ENCODE data around the gene CTSZ.
"Not testable (repeated sequence)": the region's sequence is repeated elsewhere in the genome, so short reads cannot be mapped to it uniquely, and the experiment has no call there.

Gene CTSZ

GRCh38 chr20:59044295-59044694 is 37.2 kb upstream of the CTSZ start:
- TF ChIP-seq Cebpa-rat (IDR thresholded peaks at IDR 0.05): no peak
- no peak overlapping the region for H3K9ac ChIP-seq
- H4K20me1 ChIP-seq: peaks cover 11 to 24% (median 21%) of the 10 kb centered on the region in 11 experiments; a peak in 18 of 22 replicates
- H3K27ac ChIP-seq: no peak overlapping the region
- H3K4me2 ChIP-seq: peak overlapping the region in 9 of 11 experiments; percentile 39 to 90 (median 83); a peak in 17 of 22 replicates
- peaks cover 11 to 23% (median 17%) of the 10 kb centered on the region in 11 experiments; a peak in 18 of 22 replicates for H3K36me3 ChIP-seq
- H3K9me3 ChIP-seq (replicated peaks in 1 of 11): 0 out of 22 replicates have a peak, but pooled peaks cover 0 to 3% (median 0%) of the 10 kb centered on the region in 11 experiments
- no peaks in the 10 kb centered on the region for H3K27me3 ChIP-seq
- H3K4me3 ChIP-seq: no peak overlapping the region
- H3K4me1 ChIP-seq: peaks cover 36 to 52% (median 45%) of the 10 kb centered on the region in 10 experiments

GRCh38 chr20:59043698-59044097 is 36.6 kb upstream of the CTSZ start:
- Histone ChIP-seq H3K4me3 (no peak overlapping the region), H3K27me3 (no peaks in the 10 kb centered on the region), H3K4me2 (peak overlapping the region in 10 of 11 experiments; percentile 79 to 90 (median 83); a peak in 21 of 22 replicates), H3K27ac (0 out of 22 replicates have a peak overlapping the region, but pooled peaks of 1 of the 11 experiments have one; percentile 73), H3K4me1 (peaks cover 39 to 55% (median 46%) of the 10 kb centered on the region in 10 experiments), H3K36me3 (peaks cover 11 to 28% (median 19%) of the 10 kb centered on the region in 11 experiments; a peak in 19 of 22 replicates), H4K20me1 (peaks cover 11 to 30% (median 26%) of the 10 kb centered on the region in 11 experiments; a peak in 18 of 22 replicates), H3K9me3 (replicated peaks in 1 of 11) (0 out of 22 replicates have a peak, but pooled peaks cover 0 to 3% (median 0%) of the 10 kb centered on the region in 11 experiments), H3K9ac (no peak overlapping the region)
- no peak for TF ChIP-seq Cebpa-rat (IDR thresholded peaks at IDR 0.05)

- no peak for TF ChIP-seq Cebpa-rat (IDR thresholded peaks at IDR 0.05)
- peak overlapping the region; percentile 79 to 93 (median 88) for H3K4me2 ChIP-seq
- 0 out of 22 replicates have a peak, but pooled peaks cover 0 to 3% (median 0%) of the 10 kb centered on the region in 11 experiments for H3K9me3 ChIP-seq (replicated peaks in 1 of 11)
- H3K9ac ChIP-seq: peak overlapping the region; percentile 82 to 95 (median 88)
- peak overlapping the region; percentile 86 to 96 (median 90); a peak in 21 of 22 replicates for H3K27ac ChIP-seq
- H4K20me1 ChIP-seq: peaks cover 15 to 37% (median 33%) of the 10 kb centered on the region in 11 experiments; a peak in 18 of 22 replicates
- peaks cover 39 to 53% (median 48%) of the 10 kb centered on the region in 10 experiments for H3K4me1 ChIP-seq
- H3K4me3 ChIP-seq: peak overlapping the region; percentile 70 to 95 (median 88)
- no peaks in the 10 kb centered on the region for H3K27me3 ChIP-seq
- H3K36me3 ChIP-seq: peaks cover 17 to 35% (median 26%) of the 10 kb centered on the region in 11 experiments
Measured at GRCh38 chr20:59042796-59043631, 36.0 kb upstream of the CTSZ start.

GRCh38 chr20:59042151-59042795 is 35.2 kb upstream of the CTSZ start, which contains the start of gene PRELID3B:
PRELID3B (minus strand) TSS chr20:59042786; CDS start chr20:59042730, 56 bp downstream.
- H3K27ac ChIP-seq: peak within 1 kb of the TSS; percentile 86 to 96 (median 90)
- TF ChIP-seq Cebpa-rat (IDR thresholded peaks at IDR 0.05): no peak
- H3K4me3 ChIP-seq: peak within 1 kb of the TSS; percentile 70 to 95 (median 88)
- no peaks in the 10 kb centered on the region for H3K27me3 ChIP-seq
- peaks cover 24 to 42% (median 33%) of the 10 kb centered on the region in 11 experiments for H3K36me3 ChIP-seq
- peaks cover 15 to 44% (median 39%) of the 10 kb centered on the region in 11 experiments; a peak in 19 of 22 replicates for H4K20me1 ChIP-seq
- H3K4me1 ChIP-seq: peaks cover 39 to 53% (median 48%) of the 10 kb centered on the region in 10 experiments
- peak within 1 kb of the TSS; percentile 82 to 94 (median 89) for H3K4me2 ChIP-seq
- H3K9ac ChIP-seq: peak within 1 kb of the TSS; percentile 82 to 95 (median 88)
- H3K9me3 ChIP-seq (replicated peaks in 1 of 11): 0 out of 22 replicates have a peak, but pooled peaks cover 0 to 3% (median 0%) of the 10 kb centered on the region in 11 experiments

GRCh38 chr20:59041487-59041886 is 34.4 kb upstream of the CTSZ start:
- Histone ChIP-seq H3K36me3 (peaks cover 32 to 50% (median 40%) of the 10 kb centered on the region in 11 experiments), H3K4me2 (peak overlapping the region; percentile 82 to 94 (median 89)), H3K9ac (peak overlapping the region; percentile 82 to 95 (median 88)), H4K20me1 (peaks cover 15 to 51% (median 45%) of the 10 kb centered on the region in 11 experiments; a peak in 19 of 22 replicates), H3K4me1 (peaks cover 39 to 53% (median 48%) of the 10 kb centered on the region in 10 experiments), H3K27ac (peak overlapping the region; percentile 86 to 96 (median 90); a peak in 20 of 22 replicates), H3K4me3 (peak overlapping the region; percentile 70 to 95 (median 88))
- not testable (repeated sequence) for H3K9me3 ChIP-seq (replicated peaks in 1 of 11); H3K27me3 ChIP-seq

- no peaks in the 10 kb centered on the region for H3K27me3 ChIP-seq
- H3K9ac ChIP-seq: peak overlapping the region in 7 of 11 experiments; percentile 38 to 95 (median 86); a peak in 9 of 22 replicates
- no peak overlapping the region for H3K27ac ChIP-seq
- H3K4me2 ChIP-seq: peak overlapping the region; percentile 82 to 94 (median 89)
- peaks cover 39 to 53% (median 48%) of the 10 kb centered on the region in 10 experiments for H3K4me1 ChIP-seq
- peaks cover 15 to 58% (median 45%) of the 10 kb centered on the region in 11 experiments; a peak in 19 of 22 replicates for H4K20me1 ChIP-seq
- peak overlapping the region in 9 of 10 experiments; percentile 70 to 93 (median 88); a peak in 16 of 20 replicates for H3K4me3 ChIP-seq
- peaks cover 40 to 59% (median 48%) of the 10 kb centered on the region in 11 experiments for H3K36me3 ChIP-seq
- 0 out of 22 replicates have a peak, but pooled peaks cover 0 to 3% (median 0%) of the 10 kb centered on the region in 11 experiments for H3K9me3 ChIP-seq (replicated peaks in 1 of 11)
- no peak for TF ChIP-seq Cebpa-rat (IDR thresholded peaks at IDR 0.05)
Measured at GRCh38 chr20:59040667-59041066, 33.6 kb upstream of the CTSZ start.

GRCh38 chr20:59039233-59039632 is 32.2 kb upstream of the CTSZ start:
- 0 out of 22 replicates have a peak, but pooled peaks cover 0 to 3% (median 0%) of the 10 kb centered on the region in 11 experiments for H3K9me3 ChIP-seq (replicated peaks in 1 of 11)
- H3K27ac ChIP-seq: no peak overlapping the region
- H3K4me2 ChIP-seq: peak overlapping the region; percentile 82 to 94 (median 89); a peak in 18 of 22 replicates
- peak overlapping the region in 1 of 11 experiments; percentile 17; a peak in 1 of 22 replicates for H3K9ac ChIP-seq
- no peaks in the 10 kb centered on the region for H3K27me3 ChIP-seq
- peaks cover 36 to 49% (median 43%) of the 10 kb centered on the region in 10 experiments for H3K4me1 ChIP-seq
- H3K36me3 ChIP-seq: peaks cover 55 to 73% (median 63%) of the 10 kb centered on the region in 11 experiments
- no peak overlapping the region for H3K4me3 ChIP-seq
- TF ChIP-seq Cebpa-rat (IDR thresholded peaks at IDR 0.05): no peak
- peaks cover 15 to 58% (median 46%) of the 10 kb centered on the region in 11 experiments; a peak in 19 of 22 replicates for H4K20me1 ChIP-seq

GRCh38 chr20:59037386-59037785 is 30.3 kb upstream of the CTSZ start:
- 0 out of 22 replicates have a peak, but pooled peaks cover 0 to 2% (median 0%) of the 10 kb centered on the region in 11 experiments for H3K9me3 ChIP-seq (replicated peaks in 1 of 11)
- H3K4me2 ChIP-seq: no peak overlapping the region
- no peak overlapping the region for H3K27ac ChIP-seq
- no peak overlapping the region for H3K9ac ChIP-seq
- peaks cover 61 to 82% (median 70%) of the 10 kb centered on the region in 11 experiments for H3K36me3 ChIP-seq
- no peaks in the 10 kb centered on the region for H3K27me3 ChIP-seq
- H4K20me1 ChIP-seq: peaks cover 15 to 58% (median 46%) of the 10 kb centered on the region in 11 experiments; a peak in 19 of 22 replicates
- H3K4me1 ChIP-seq: peaks cover 29 to 54% (median 40%) of the 10 kb centered on the region in 10 experiments
- H3K4me3 ChIP-seq: no peak overlapping the region
- no peak for TF ChIP-seq Cebpa-rat (IDR thresholded peaks at IDR 0.05)
